GM21825 (cell line): ENCODE measurements around the gene ATP8A1.
A peak's percentile ranks its signal among the peaks of the same experiment; 100 is the strongest.
"Not testable (repeated sequence)": the region's sequence is repeated elsewhere in the genome, so short reads cannot be mapped to it uniquely, and the experiment has no call there.

ENCODE experiments used
- ATAC-seq: cut with Tn5 transposase; IDR thresholded peaks from one replicate; pipeline ENCODE4 v1.9.1; 2021; ENCODE audit warnings: mild to moderate bottlenecking, moderate library complexity; ENCODE audit not compliant: unreplicated experiment

ATP8A1 gene

GRCh38 chr4:42515156-42515884 lies 141.6 kb downstream of the ATP8A1 start:
- no peak for ATAC-seq

- ATAC-seq: no peak
These were observed 143.0 kb downstream of the ATP8A1 start for GRCh38 chr4:42513748-42514492.

- ATAC-seq: no peak
These were observed 144.7 kb downstream of the ATP8A1 start for GRCh38 chr4:42512226-42512625.

- no peak for ATAC-seq
These were observed 146.7 kb downstream of the ATP8A1 start for GRCh38 chr4:42510225-42510624.

GRCh38 chr4:42501624-42502401 lies 155.1 kb downstream of the ATP8A1 start:
- ATAC-seq: no peak

- no peak for ATAC-seq
These were observed 158.9 kb downstream of the ATP8A1 start for GRCh38 chr4:42498040-42498439.

- ATAC-seq: no peak
These were observed 159.6 kb downstream of the ATP8A1 start for GRCh38 chr4:42497142-42497910.

- ATAC-seq: no peak
These were observed 163.9 kb downstream of the ATP8A1 start for GRCh38 chr4:42492962-42493361.

- ATAC-seq: no peak
These were observed 166.9 kb downstream of the ATP8A1 start for GRCh38 chr4:42490015-42490414.

- peak; percentile 68 for ATAC-seq
These were observed 167.8 kb downstream of the ATP8A1 start for GRCh38 chr4:42489095-42489494.

GRCh38 chr4:42488554-42488953 lies 168.4 kb downstream of the ATP8A1 start:
- no peak for ATAC-seq

GRCh38 chr4:42488114-42488513 lies 168.8 kb downstream of the ATP8A1 start:
- ATAC-seq: peak; percentile 84

- ATAC-seq: no peak
These were observed 169.7 kb downstream of the ATP8A1 start for GRCh38 chr4:42487230-42487629.

- not testable (repeated sequence) for ATAC-seq
These were observed 170.7 kb downstream of the ATP8A1 start for GRCh38 chr4:42486156-42486555.

- no peak for ATAC-seq
These were observed 172.3 kb downstream of the ATP8A1 start for GRCh38 chr4:42484630-42485029.

- ATAC-seq: no peak
These were observed 173.2 kb downstream of the ATP8A1 start for GRCh38 chr4:42483426-42484379.

- no peak for ATAC-seq
These were observed 174.2 kb downstream of the ATP8A1 start for GRCh38 chr4:42482516-42483327.

- ATAC-seq: no peak
These were observed 176.2 kb downstream of the ATP8A1 start for GRCh38 chr4:42480717-42481116.

GRCh38 chr4:42480281-42480680 lies 176.6 kb downstream of the ATP8A1 start:
- ATAC-seq: no peak
